HEK293 (cell line): ENCODE data around the gene TMED3.
A peak's percentile ranks its signal among the peaks of the same experiment; 100 is the strongest.

ENCODE experiments used
- CTCF ChIA-PET: fragments of 350-600 bp; formaldehyde crosslinking; extraction: SDS; loops from one replicate; lab custom pipeline; 2021; ENCODE audit warnings: antibody characterized with exemption; lab: Yijun Ruan, JAX
- POLR2A ChIA-PET: fragments of 300-600 bp; formaldehyde crosslinking; extraction: SDS; loops from one replicate; lab custom pipeline; 2020; ENCODE audit warnings: antibody characterized with exemption, inconsistent platforms; lab: Yijun Ruan, JAX
- H3K27ac ChIP-seq: fragments of 200-500 bp; sonication (Bioruptor generic); 2 replicates; pipeline ENCODE4 v1.5.1; 2014; ENCODE audit warnings: low read depth, low read length, control low read depth, inconsistent platforms; ENCODE audit errors: extremely low read depth
- H3K36me3 ChIP-seq, 2 experiments: fragments of 200-500 bp in 1 of 2; sonication (Bioruptor generic) in 1 of 2; 1 replicate in 1 of 2; 2 replicates in 1 of 2; pipeline ENCODE4 v1.5.1; 2014 to 2017; ENCODE audit warnings: inconsistent platforms in 2 of 2, low read length in 2 of 2; ENCODE audit not compliant: control insufficient read depth in 2 of 2, insufficient read depth in 1 of 2
- H3K4me1 ChIP-seq: fragments of 200-500 bp; sonication (Bioruptor generic); 2 replicates; pipeline ENCODE4 v1.5.1; 2014; ENCODE audit warnings: mild to moderate bottlenecking, low read length, inconsistent platforms; ENCODE audit not compliant: control insufficient read depth, insufficient read depth
- H3K4me3 ChIP-seq: 2 replicates; pipeline ENCODE4 v1.5.1; 2011; ENCODE audit warnings: low read depth, mild to moderate bottlenecking, control low read depth, low read length, moderate library complexity
- H3K9me3 ChIP-seq: fragments of 200-500 bp; sonication (Bioruptor generic); 2 replicates; pipeline ENCODE4 v1.5.1; 2014; ENCODE audit warnings: low read depth, low read length, inconsistent platforms; ENCODE audit not compliant: control insufficient read depth, insufficient read depth
- GLIS2 ChIP-seq: fragments of 450-650 bp; formaldehyde crosslinking; IDR thresholded peaks from 2 replicates; pipeline ENCODE4 v1.5.1; 2016; ENCODE audit warnings: missing biosample characterization, missing genetic modification characterization
- IKZF3 ChIP-seq: fragments of 450-650 bp; IDR thresholded peaks from 2 replicates; pipeline ENCODE4 v1.5.0; 2018; ENCODE audit warnings: missing biosample characterization, mild to moderate bottlenecking, missing genetic modification characterization, moderate library complexity
- KLF7 ChIP-seq: fragments of 450-650 bp; formaldehyde crosslinking; IDR thresholded peaks from 2 replicates; pipeline ENCODE4 v1.5.1; 2016; ENCODE audit warnings: missing biosample characterization, missing genetic modification characterization, borderline replicate concordance
- MZF1 ChIP-seq: fragments of 450-650 bp; formaldehyde crosslinking; IDR thresholded peaks from 2 replicates; pipeline ENCODE4 v1.5.1; 2017; ENCODE audit warnings: missing biosample characterization, missing genetic modification characterization, borderline replicate concordance
- SCRT1 ChIP-seq: fragments of 450-650 bp; formaldehyde crosslinking; IDR thresholded peaks from 2 replicates; pipeline ENCODE4 v1.5.1; 2016; ENCODE audit warnings: missing biosample characterization, missing genetic modification characterization, borderline replicate concordance
- SETDB1 ChIP-seq: IDR thresholded peaks from one replicate; pipeline ENCODE4 v1.6.1; 2017; ENCODE audit warnings: mild to moderate bottlenecking, low read length, moderate library complexity, mixed read lengths; ENCODE audit not compliant: insufficient read length
- SP3 ChIP-seq: fragments of 450-650 bp; formaldehyde crosslinking; IDR thresholded peaks from 2 replicates; pipeline ENCODE4 v1.5.1; 2016; ENCODE audit warnings: missing biosample characterization, missing genetic modification characterization
- YY1 ChIP-seq: fragments of 450-650 bp; formaldehyde crosslinking; IDR thresholded peaks from 2 replicates; pipeline ENCODE4 v1.5.1; 2018; ENCODE audit warnings: missing biosample characterization, missing genetic modification characterization
- ZFHX2 ChIP-seq: fragments of 450-650 bp; formaldehyde crosslinking; conservative IDR thresholded peaks from 2 replicates; pipeline ENCODE4 v1.5.1; 2016; ENCODE audit warnings: missing biosample characterization, missing genetic modification characterization
- ZFP41 ChIP-seq: fragments of 450-650 bp; formaldehyde crosslinking; IDR thresholded peaks from 2 replicates; pipeline ENCODE4 v1.5.1; 2016; ENCODE audit warnings: missing biosample characterization, missing genetic modification characterization, borderline replicate concordance
- ZNF155 ChIP-seq: fragments of 450-650 bp; formaldehyde crosslinking; IDR thresholded peaks from 2 replicates; pipeline ENCODE4 v1.5.1; 2016; ENCODE audit warnings: missing biosample characterization, missing genetic modification characterization
- ZNF202 ChIP-seq: fragments of 450-650 bp; formaldehyde crosslinking; IDR thresholded peaks from 2 replicates; pipeline ENCODE4 v1.5.1; 2016; ENCODE audit warnings: missing biosample characterization, missing genetic modification characterization, borderline replicate concordance
- ZNF211 ChIP-seq: fragments of 450-650 bp; formaldehyde crosslinking; IDR thresholded peaks from 2 replicates; pipeline ENCODE4 v1.5.1; 2016; ENCODE audit warnings: low read depth, missing biosample characterization, missing genetic modification characterization
- ZNF335 ChIP-seq: fragments of 450-650 bp; formaldehyde crosslinking; conservative IDR thresholded peaks from 2 replicates; pipeline ENCODE4 v1.5.1; 2016; ENCODE audit warnings: missing biosample characterization, missing genetic modification characterization
- ZNF426 ChIP-seq: fragments of 450-650 bp; formaldehyde crosslinking; IDR thresholded peaks from 2 replicates; pipeline ENCODE4 v1.5.1; 2017; ENCODE audit warnings: missing biosample characterization, missing genetic modification characterization, mild to moderate bottlenecking, inconsistent platforms, moderate library complexity
- ZNF530 ChIP-seq: fragments of 450-650 bp; formaldehyde crosslinking; IDR thresholded peaks from 2 replicates; pipeline ENCODE4 v1.5.1; 2016; ENCODE audit warnings: low read depth, missing biosample characterization, missing genetic modification characterization
- ZNF571 ChIP-seq: fragments of 450-650 bp; formaldehyde crosslinking; IDR thresholded peaks from 2 replicates; pipeline ENCODE4 v1.5.0; 2017; ENCODE audit warnings: missing biosample characterization, missing genetic modification characterization
- ZNF707 ChIP-seq: fragments of 450-650 bp; formaldehyde crosslinking; IDR thresholded peaks from 2 replicates; pipeline ENCODE4 v1.5.1; 2016; ENCODE audit warnings: missing biosample characterization, missing genetic modification characterization
- ZNF791 ChIP-seq: fragments of 450-650 bp; formaldehyde crosslinking; IDR thresholded peaks from 2 replicates; pipeline ENCODE4 v1.5.1; 2016; ENCODE audit warnings: missing biosample characterization, missing genetic modification characterization
- ZSCAN30 ChIP-seq: fragments of 450-650 bp; IDR thresholded peaks from 2 replicates; pipeline ENCODE4 v1.5.1; 2018; ENCODE audit warnings: missing biosample characterization, mild to moderate bottlenecking, missing genetic modification characterization, moderate library complexity
- TF ChIP-seq, protein P1 (sequence below): fragments of 450-650 bp; formaldehyde crosslinking; IDR thresholded peaks from 2 replicates; pipeline ENCODE4 v1.5.1; 2016; ENCODE audit warnings: missing biosample characterization, missing genetic modification characterization
- TF ChIP-seq, protein P2 (sequence below): fragments of 450-650 bp; formaldehyde crosslinking; IDR thresholded peaks from 2 replicates; pipeline ENCODE4 v1.5.1; 2016; ENCODE audit warnings: missing biosample characterization, missing genetic modification characterization, borderline replicate concordance
- TF ChIP-seq, protein P3 (sequence below): fragments of 450-650 bp; formaldehyde crosslinking; IDR thresholded peaks from 2 replicates; pipeline ENCODE4 v1.5.0; 2017; ENCODE audit warnings: missing biosample characterization, missing genetic modification characterization, borderline replicate concordance
- TF ChIP-seq, protein P4 (sequence below): fragments of 450-650 bp; formaldehyde crosslinking; IDR thresholded peaks from 2 replicates; pipeline ENCODE4 v1.5.1; 2016; ENCODE audit warnings: missing biosample characterization, missing genetic modification characterization, borderline replicate concordance

The TMED3 gene

DNA sequence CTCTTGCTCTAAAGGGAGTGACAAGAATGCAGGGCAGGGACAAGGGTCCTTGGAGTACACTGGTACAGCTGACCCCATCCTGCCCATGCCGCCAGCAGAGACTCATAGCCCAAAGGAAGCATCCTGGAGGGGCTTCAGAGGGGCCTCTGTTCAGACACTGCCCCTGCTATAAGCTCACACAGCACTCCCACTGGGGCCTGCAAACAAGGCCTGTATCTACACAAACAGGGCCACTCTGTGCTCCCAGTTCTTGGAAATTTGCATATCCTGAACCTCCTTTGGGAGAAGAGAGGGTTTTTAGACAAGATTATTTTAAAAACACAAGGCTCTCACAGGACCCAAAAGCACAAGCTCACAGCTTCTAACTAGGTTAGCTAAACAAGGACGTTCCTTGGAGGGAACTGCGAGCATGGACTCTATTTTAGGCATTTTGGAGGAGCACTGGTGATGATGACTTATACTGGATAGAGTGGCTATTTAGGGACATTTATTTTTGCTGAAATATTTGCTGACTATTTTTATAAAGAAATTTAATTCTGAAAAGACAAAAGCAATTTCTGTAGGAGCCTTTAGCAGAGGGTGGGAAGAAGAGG lies 44.8 kb upstream of the TMED3 start:
- no peaks in the 10 kb centered on the region for H3K36me3 ChIP-seq
- ChIA-PET POLR2A (no interaction called here), CTCF (interaction anchor here (0.5 kb wide), 1 partner anchor 60 kb away, joined by 3 read pairs; no protein-coding TSS in a partner anchor)
- H3K27ac ChIP-seq, result no peak overlapping the region
- H3K4me3 ChIP-seq, result no peak overlapping the region
- no peaks in the 10 kb centered on the region for H3K9me3 ChIP-seq
- no peak for TF ChIP-seq ZNF202 (tag by site-specific recombination)
- no peak for TF ChIP-seq ZNF155 (tag by site-specific recombination)
- no peak for TF ChIP-seq ZFHX2 (tag by site-specific recombination)
- TF ChIP-seq ZNF791 (tag by site-specific recombination), result no peak
- TF ChIP-seq ZSCAN30, result no peak
- TF ChIP-seq, protein P1, sequence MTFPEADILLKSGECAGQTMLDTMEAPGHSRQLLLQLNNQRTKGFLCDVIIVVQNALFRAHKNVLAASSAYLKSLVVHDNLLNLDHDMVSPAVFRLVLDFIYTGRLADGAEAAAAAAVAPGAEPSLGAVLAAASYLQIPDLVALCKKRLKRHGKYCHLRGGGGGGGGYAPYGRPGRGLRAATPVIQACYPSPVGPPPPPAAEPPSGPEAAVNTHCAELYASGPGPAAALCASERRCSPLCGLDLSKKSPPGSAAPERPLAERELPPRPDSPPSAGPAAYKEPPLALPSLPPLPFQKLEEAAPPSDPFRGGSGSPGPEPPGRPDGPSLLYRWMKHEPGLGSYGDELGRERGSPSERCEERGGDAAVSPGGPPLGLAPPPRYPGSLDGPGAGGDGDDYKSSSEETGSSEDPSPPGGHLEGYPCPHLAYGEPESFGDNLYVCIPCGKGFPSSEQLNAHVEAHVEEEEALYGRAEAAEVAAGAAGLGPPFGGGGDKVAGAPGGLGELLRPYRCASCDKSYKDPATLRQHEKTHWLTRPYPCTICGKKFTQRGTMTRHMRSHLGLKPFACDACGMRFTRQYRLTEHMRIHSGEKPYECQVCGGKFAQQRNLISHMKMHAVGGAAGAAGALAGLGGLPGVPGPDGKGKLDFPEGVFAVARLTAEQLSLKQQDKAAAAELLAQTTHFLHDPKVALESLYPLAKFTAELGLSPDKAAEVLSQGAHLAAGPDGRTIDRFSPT (tag by site-specific recombination), result no peak
- TF ChIP-seq ZNF571, result no peak
- TF ChIP-seq, protein P2, sequence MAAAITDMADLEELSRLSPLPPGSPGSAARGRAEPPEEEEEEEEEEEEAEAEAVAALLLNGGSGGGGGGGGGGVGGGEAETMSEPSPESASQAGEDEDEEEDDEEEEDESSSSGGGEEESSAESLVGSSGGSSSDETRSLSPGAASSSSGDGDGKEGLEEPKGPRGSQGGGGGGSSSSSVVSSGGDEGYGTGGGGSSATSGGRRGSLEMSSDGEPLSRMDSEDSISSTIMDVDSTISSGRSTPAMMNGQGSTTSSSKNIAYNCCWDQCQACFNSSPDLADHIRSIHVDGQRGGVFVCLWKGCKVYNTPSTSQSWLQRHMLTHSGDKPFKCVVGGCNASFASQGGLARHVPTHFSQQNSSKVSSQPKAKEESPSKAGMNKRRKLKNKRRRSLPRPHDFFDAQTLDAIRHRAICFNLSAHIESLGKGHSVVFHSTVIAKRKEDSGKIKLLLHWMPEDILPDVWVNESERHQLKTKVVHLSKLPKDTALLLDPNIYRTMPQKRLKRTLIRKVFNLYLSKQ (tag by site-specific recombination), result no peak
- TF ChIP-seq ZFP41 (tag by site-specific recombination), result no peak
- TF ChIP-seq IKZF3 (tag by site-specific recombination), result no peak
- no peak for TF ChIP-seq ZNF707 (tag by site-specific recombination)
- TF ChIP-seq, protein P3, sequence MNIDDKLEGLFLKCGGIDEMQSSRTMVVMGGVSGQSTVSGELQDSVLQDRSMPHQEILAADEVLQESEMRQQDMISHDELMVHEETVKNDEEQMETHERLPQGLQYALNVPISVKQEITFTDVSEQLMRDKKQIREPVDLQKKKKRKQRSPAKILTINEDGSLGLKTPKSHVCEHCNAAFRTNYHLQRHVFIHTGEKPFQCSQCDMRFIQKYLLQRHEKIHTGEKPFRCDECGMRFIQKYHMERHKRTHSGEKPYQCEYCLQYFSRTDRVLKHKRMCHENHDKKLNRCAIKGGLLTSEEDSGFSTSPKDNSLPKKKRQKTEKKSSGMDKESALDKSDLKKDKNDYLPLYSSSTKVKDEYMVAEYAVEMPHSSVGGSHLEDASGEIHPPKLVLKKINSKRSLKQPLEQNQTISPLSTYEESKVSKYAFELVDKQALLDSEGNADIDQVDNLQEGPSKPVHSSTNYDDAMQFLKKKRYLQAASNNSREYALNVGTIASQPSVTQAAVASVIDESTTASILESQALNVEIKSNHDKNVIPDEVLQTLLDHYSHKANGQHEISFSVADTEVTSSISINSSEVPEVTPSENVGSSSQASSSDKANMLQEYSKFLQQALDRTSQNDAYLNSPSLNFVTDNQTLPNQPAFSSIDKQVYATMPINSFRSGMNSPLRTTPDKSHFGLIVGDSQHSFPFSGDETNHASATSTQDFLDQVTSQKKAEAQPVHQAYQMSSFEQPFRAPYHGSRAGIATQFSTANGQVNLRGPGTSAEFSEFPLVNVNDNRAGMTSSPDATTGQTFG, result no peak
- no peak for TF ChIP-seq ZNF335 (tag by site-specific recombination)
- TF ChIP-seq SCRT1 (tag by site-specific recombination), result no peak
- TF ChIP-seq ZNF530 (tag by site-specific recombination), result no peak
- TF ChIP-seq GLIS2 (tag by site-specific recombination), result no peak
- no peak for TF ChIP-seq SP3
- no peaks in the 10 kb centered on the region for H3K4me1 ChIP-seq

DNA sequence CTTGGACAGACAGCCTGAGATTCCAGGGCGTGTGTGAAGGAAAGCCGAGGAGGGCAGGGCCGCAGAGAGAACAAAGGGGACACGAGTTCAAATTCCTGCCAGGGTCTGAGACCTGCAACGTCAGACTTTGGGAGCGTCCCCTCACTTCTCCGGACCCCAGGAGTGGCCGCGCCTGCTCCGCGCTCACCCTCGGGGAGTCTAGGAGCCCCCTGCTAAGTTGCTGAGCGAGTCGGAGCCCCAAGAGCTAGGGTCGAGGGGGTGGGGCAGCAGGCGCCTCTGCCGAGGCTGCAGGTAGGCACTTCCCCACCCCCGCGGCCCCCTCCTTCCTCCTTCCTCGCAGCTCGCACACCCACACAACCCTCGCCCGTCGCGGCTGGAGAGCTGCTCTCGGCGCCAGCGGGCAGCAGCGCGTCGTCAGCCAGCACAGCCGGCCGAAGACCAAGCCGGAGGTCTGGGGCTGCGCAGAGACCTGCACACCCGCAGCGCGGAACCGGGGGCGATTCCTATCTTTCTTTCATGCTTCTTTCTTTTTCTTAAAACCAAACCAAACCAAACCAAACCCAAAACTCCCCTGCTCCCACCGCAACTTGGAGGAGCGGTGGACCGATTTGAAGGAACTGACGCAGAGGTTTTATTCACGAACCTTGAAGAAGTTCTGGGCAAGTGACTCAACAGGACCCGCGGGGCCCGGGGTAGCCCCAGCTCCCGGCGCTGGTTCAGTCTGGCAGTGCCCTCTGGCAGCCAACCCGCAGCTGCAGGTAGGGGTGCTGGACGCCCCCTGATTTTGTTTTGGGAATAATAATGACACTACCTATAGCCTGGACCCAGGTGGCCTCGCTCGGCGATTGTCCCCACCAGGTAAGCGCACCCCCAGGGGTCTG lies 28.3 kb upstream of the TMED3 start, which contains the start of gene ANKRD34C:
Gene ANKRD34C (plus strand): TSS at position 352 of the 881 bp plus-strand sequence. CDS start 10,563 bp downstream, outside the sequence.
- Histone ChIP-seq H3K9me3 (no peaks in the 10 kb centered on the region), H3K4me3 (peak within 1 kb of the TSS; percentile 11), H3K4me1 (no peaks in the 10 kb centered on the region), H3K36me3 (no peaks in the 10 kb centered on the region), H3K27ac (no peak within 1 kb of the TSS)
- ChIA-PET POLR2A (no interaction called here), CTCF (interaction anchor here (0.7 kb wide), 1 partner anchor 981 kb away, joined by 3 read pairs; no protein-coding TSS in a partner anchor)
- TF ChIP-seq YY1 (tag by site-specific recombination) (no peak), SETDB1 (no peak), KLF7 (tag by site-specific recombination) (no peak), ZFHX2 (tag by site-specific recombination) (peak; percentile 91), GLIS2 (tag by site-specific recombination) (peak; percentile 49), ZNF211 (tag by site-specific recombination) (no peak), MZF1 (tag by site-specific recombination) (no peak), ZNF707 (tag by site-specific recombination) (no peak), ZNF426 (tag by site-specific recombination) (no peak)
- TF ChIP-seq, protein P4, sequence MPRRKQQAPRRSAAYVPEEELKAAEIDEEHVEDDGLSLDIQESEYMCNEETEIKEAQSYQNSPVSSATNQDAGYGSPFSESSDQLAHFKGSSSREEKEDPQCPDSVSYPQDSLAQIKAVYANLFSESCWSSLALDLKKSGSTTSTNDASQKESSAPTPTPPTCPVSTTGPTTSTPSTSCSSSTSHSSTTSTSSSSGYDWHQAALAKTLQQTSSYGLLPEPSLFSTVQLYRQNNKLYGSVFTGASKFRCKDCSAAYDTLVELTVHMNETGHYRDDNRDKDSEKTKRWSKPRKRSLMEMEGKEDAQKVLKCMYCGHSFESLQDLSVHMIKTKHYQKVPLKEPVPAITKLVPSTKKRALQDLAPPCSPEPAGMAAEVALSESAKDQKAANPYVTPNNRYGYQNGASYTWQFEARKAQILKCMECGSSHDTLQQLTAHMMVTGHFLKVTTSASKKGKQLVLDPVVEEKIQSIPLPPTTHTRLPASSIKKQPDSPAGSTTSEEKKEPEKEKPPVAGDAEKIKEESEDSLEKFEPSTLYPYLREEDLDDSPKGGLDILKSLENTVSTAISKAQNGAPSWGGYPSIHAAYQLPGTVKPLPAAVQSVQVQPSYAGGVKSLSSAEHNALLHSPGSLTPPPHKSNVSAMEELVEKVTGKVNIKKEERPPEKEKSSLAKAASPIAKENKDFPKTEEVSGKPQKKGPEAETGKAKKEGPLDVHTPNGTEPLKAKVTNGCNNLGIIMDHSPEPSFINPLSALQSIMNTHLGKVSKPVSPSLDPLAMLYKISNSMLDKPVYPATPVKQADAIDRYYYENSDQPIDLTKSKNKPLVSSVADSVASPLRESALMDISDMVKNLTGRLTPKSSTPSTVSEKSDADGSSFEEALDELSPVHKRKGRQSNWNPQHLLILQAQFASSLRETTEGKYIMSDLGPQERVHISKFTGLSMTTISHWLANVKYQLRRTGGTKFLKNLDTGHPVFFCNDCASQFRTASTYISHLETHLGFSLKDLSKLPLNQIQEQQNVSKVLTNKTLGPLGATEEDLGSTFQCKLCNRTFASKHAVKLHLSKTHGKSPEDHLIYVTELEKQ (tag by site-specific recombination), result no peak
